ENCODE data around the gene PIGN.

Gene PIGN

GRCh38 chr18:62106271-62106670 lies 80.6 kb downstream of the PIGN start:
- DNase-seq = no peak

DNA sequence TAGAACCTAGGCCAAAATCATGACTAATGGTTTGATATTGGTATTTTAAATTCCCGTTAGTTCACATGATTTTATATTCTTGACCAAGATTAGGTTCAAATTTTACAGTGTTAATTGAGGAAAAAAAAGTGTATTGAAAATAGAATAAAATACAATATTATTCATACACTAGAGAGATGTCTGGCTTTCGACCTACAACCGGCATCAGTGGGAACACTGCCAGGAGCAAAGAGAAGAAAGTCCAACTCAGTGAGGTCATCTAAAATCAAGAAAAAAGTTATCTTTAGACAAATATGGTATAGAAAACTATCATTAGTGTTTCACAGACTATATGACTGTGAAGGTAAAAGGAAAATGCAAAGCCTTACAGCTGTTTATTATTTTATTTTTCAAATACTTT lies 81.5 kb downstream of the PIGN start:
- DNase-seq = no peak

DNA sequence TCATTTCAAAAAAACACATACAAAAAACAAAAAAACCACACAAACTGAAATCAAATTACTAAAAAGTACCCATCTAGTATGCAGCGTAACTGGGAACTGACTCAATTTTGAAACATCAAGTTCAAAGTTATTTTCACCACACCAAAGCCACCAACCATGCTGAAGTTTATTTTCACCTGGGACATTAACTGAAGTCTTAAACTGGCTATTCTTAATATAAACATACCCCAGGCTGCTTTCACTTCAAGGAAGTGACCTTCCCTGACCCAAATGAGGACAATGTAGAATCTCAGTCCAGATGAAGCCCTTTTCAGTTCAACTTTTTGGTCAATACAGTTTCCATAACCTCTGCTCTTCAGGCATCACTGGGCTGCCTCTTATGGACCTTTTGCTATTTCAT lies 84.6 kb downstream of the PIGN start:
- no peak for DNase-seq

DNA sequence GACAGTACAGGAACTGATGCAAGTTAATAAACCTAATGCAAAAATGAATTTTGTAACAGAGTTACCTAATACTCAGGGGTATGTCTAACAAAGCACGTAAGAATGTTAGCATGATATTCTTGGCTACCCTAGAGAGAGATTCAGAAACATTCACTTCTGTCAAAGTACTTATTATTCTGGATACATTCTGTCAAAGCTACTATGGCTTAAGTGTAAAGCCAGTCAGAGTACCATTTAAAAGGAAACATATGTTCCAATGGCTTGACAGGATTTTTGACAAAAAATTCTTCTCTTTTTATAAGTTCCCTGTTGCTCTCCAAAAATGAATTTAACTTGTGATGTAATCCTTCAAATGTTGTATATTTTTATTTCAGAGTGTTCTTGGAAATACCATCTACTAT lies 85.5 kb downstream of the PIGN start:
- no peak for DNase-seq

DNA sequence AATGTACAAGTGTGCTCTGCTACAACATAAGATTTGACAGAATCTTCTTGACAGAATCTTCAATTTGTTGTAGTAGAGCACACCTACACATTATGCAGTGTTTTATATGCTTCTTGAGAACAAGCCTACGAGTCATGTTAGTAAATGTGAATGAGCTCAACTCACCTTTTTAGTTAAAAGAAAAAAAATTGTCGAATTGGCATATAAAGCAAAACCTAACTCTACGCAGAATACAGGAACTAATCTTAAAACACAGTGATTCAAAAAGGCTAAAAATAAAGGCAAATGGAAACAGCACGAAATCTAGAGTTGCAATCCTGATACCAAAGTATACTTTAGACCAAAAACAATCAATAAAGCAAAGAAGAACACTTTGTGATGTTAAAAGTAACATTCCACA lies 87.9 kb downstream of the PIGN start:
- no peak for DNase-seq

- no peak for DNase-seq
Measured at GRCh38 chr18:62097698-62098097, 89.2 kb downstream of the PIGN start.

GRCh38 chr18:62091487-62092120 lies 95.3 kb downstream of the PIGN start:
- DNase-seq = no peak

DNA sequence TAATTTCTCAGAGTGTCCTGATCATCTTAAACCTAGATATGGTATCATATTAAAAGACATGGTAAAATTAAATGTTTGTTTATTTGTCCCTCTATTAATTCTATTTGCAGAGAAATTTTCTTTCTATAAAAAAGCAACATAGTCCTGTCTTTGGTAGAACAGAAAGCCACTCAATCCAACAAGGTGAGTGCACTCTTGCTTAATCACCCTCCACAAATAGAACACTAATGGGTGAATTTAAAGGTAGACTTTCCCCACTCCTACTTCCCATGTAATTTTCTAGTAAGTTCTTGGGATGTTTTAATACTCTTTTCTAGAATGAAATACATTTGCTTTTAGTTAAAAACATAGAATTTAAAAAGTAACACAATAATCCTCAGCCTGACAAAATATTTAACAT lies 97.7 kb downstream of the PIGN start:
- DNase-seq = no peak

- DNase-seq = no peak
Measured at GRCh38 chr18:62088156-62088555, 98.7 kb downstream of the PIGN start.

- no peak for DNase-seq
Measured at GRCh38 chr18:62085756-62086155, 101.1 kb downstream of the PIGN start.

- no peak for DNase-seq
Measured at GRCh38 chr18:62081761-62082294, 105.0 kb downstream of the PIGN start.

GRCh38 chr18:62081248-62081647 lies 105.6 kb downstream of the PIGN start:
- DNase-seq = no peak

- no peak for DNase-seq
Measured at GRCh38 chr18:62080172-62080900, 106.5 kb downstream of the PIGN start.

GRCh38 chr18:62073461-62074281 lies 113.2 kb downstream of the PIGN start:
- DNase-seq = no peak

- DNase-seq = no peak
Measured at GRCh38 chr18:62072370-62072769, 114.5 kb downstream of the PIGN start.

GRCh38 chr18:62071071-62071470 lies 115.8 kb downstream of the PIGN start:
- DNase-seq = no peak

- no peak for DNase-seq
Measured at GRCh38 chr18:62070302-62070701, 116.6 kb downstream of the PIGN start.

- DNase-seq = no peak
Measured at GRCh38 chr18:62069556-62069955, 117.3 kb downstream of the PIGN start.

DNA sequence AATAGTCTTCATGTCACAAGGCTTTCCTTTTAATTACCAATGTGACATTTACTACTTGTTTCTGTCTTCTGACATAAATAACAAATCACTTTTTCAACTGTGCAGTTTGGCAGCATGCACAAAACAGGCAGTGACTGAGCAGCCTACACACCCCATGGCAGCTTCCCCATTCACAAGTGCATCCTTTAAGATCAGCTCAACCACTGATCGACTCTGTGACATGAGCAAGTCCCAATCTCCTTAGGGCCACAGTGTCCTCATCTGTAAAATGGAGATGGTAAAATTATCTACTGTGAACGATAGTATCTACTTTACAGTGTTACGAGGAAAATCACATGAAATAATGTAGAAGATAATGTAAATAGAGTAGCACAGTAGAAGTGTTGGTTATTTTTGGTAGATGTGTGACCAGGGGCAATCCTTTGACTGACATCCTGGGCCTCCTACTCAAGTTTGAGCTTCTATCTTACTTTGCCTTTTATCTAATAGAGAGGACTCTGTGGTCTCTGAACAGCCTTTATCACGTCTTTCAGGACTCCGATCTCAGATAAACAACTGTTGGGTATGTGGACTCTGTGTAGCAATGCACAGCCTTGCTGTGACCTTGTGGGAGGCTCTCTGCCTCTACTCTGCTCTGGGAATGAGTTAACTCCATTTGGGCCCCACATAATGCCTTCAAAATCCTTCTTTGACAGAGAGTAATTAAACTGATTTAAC lies 120.6 kb downstream of the PIGN start:
- no peak for DNase-seq

- no peak for DNase-seq
Measured at GRCh38 chr18:62064361-62064760, 122.5 kb downstream of the PIGN start.

GRCh38 chr18:62061821-62062478 lies 124.9 kb downstream of the PIGN start:
- no peak for DNase-seq

GRCh38 chr18:62060820-62061219 lies 126.0 kb downstream of the PIGN start:
- DNase-seq = no peak

Measured in NCI-H1417 treated with DMSO at 0.1 percent for 48 hours (cell line).